GM13977 (cell line): ENCODE measurements around the gene CDC42BPB.

ENCODE experiments used
- DNase-seq: peaks from one replicate; pipeline ENCODE4 v3.0.0; 2012; ENCODE audit warnings: low spot score
- CTCF ChIP-seq: IDR thresholded peaks from 2 replicates; pipeline ENCODE4 v1.5.1; 2012; ENCODE audit warnings: mild to moderate bottlenecking, control low read depth; ENCODE audit not compliant: insufficient read depth; ENCODE audit errors: extremely low read depth, missing control alignments
- in situ Hi-C: fragments of 300-500 bp; cut with MboI; formaldehyde crosslinking; loops from one replicate; pipeline ENCODE4 v1.12.0; 2022; ENCODE audit warnings: low sequenced_read_pairs, low pct_unique_long_range_greater_than_20kb, mixed read lengths, inconsistent platforms; ENCODE audit not compliant: unreplicated experiment

The CDC42BPB gene

GRCh38 chr14:102914474-102915291 is 142.7 kb downstream of the CDC42BPB start:
- in situ Hi-C loops = loop anchor here (10.0 kb wide), 2 partner anchors 140 to 220 kb away; partner anchors contain the start of gene TRAF3
- DNase-seq = peak; percentile 54
- no peak for TF ChIP-seq CTCF

DNA sequence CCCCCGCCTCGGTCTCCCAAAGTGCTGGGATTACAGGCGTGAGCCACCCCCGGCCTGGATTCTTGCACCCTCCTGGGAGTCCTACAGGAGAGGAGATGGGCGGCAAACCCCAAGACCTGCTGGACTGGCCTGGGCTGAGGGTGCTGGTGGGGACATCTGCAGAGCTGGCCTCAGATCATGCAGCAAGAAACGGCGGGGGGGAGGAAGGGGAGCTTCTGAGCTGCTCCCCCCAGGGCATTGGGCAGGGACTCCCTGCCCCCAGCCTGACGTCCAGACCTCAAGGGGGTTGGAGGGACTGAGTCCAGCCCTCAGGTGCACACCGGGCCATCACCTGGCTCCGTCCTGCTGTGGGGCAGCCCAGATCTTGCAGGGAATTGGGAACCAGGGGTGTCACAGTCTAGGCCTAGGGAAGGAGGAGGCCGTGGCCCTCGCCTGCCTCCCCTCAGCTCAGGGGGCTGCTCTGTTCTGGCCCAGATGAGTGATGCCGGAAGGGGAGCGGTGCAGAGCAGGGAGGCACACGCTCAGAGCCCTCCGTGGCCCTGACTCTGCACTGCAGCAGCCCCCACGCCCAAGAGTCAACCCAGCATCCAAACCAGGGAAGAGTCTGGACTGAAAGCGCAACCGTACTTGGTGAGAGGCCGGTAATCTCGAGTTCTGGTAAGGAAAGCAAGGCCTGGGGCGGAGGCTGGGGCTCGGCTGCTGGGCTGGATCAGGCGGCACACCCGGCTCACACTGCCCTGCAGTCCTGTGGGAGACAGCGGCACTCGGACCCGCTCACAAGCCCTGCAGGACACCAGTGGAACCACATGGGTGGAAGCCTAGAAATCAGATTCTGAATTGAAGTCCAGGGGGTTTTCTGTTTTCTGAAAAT is 143.8 kb downstream of the CDC42BPB start:
- DNase-seq = no peak
- in situ Hi-C loops = loop anchor here (10.0 kb wide), 2 partner anchors 139 to 219 kb away; partner anchors contain the start of gene TRAF3
- no peak for TF ChIP-seq CTCF

- in situ Hi-C loops = loop anchor here (10.0 kb wide), 2 partner anchors 137 to 217 kb away; partner anchors contain the start of gene TRAF3
These were observed 145.2 kb downstream of the CDC42BPB start for GRCh38 chr14:102911991-102912761.

DNA sequence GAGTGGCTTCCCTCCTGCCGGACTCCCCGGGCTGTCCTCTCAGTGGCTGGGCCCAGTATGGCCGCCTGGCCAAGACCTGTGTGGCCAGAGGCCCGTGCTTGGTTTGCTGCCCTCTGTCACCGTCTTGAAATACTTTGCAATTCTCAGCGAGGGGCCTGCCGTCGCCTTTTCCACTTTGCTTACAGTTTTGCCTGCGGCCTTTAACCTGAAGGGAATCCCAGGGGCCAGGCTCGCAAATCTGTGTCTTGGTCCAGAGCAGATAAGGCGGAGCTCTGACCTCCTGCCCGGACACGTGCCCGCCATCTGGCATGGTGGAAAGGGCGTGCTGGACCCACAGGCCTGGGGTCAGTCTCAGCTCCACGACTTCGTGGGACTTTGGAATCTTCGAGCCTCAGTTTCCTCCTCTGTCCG is 145.8 kb downstream of the CDC42BPB start:
- TF ChIP-seq CTCF = no peak
- DNase-seq = no peak
- in situ Hi-C loops = loop anchor here (10.0 kb wide), 2 partner anchors 137 to 217 kb away; partner anchors contain the start of gene TRAF3

More at GRCh38 chr14:102911991-102912761, 145.2 kb downstream of the CDC42BPB start:
- no peak for DNase-seq
- TF ChIP-seq CTCF = no peak

DNA sequence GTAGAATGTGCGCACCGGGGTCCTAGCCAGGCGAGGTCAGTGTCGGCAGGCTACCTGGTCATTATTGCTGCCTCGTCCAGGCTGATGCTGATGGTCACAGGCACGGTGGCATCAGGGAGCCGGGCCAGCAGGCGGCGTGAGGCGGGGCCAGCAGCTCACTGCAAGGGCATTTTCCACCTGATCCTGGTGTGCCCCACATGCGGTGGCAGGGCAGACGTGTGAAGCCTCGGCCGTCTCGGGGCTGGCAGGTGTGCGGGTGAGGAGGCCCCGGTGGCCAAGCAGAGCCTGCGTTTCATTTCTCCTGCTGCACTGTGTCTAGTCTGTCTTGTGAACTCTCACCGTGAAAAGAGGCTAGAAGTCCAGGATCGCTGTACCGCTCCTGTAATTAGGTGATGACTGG is 146.9 kb downstream of the CDC42BPB start:
- DNase-seq = peak; percentile 26
- TF ChIP-seq CTCF = no peak
- in situ Hi-C loops = loop anchor here (10.0 kb wide), 2 partner anchors 136 to 216 kb away; partner anchors contain the start of gene TRAF3

DNA sequence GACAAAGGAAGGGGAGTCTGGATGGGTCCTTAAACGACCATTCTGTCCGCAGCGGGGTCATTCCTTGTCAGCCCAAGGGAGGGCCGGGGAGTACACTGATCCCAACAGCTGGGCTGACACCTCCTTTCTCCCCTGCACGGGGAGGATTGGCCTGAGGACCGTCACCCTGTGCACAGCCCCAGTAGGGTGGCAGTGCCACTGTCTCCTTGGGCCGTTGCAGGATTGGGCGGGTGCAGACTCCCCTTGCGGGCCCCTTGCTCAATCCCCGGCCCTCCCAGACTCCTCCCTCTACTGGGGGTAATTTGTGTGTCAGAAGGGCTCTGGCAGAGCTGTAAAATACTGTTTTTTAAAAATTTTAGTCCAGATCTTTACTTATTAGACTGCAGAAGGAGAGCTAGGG is 147.4 kb downstream of the CDC42BPB start:
- in situ Hi-C loops = loop anchor here (10.0 kb wide), 2 partner anchors 135 to 215 kb away; partner anchors contain the start of gene TRAF3
- no peak for TF ChIP-seq CTCF
- DNase-seq = no peak
